Ishikawa (cell line): ENCODE data around the gene HRH2.

Experiments
- CEBPB ChIP-seq: IDR thresholded peaks from 2 replicates; pipeline ENCODE4 v1.6.1; 2012
- CREB1 ChIP-seq: IDR thresholded peaks from 2 replicates; pipeline ENCODE4 v1.6.1; 2012; ENCODE audit warnings: low read depth
- EGR1 ChIP-seq: IDR thresholded peaks from 2 replicates; pipeline ENCODE4 v1.6.1; 2012
- EP300 ChIP-seq: IDR thresholded peaks from 2 replicates; pipeline ENCODE4 v1.6.1; 2012; ENCODE audit warnings: borderline replicate concordance
- FOXM1 ChIP-seq: IDR thresholded peaks from 2 replicates; pipeline ENCODE4 v1.6.1; 2012; ENCODE audit warnings: low read depth, borderline replicate concordance
- MAX ChIP-seq: IDR thresholded peaks from 2 replicates; pipeline ENCODE4 v1.6.1; 2012
- NFIC ChIP-seq: IDR thresholded peaks from 2 replicates; pipeline ENCODE4 v1.6.1; 2012
- RAD21 ChIP-seq: IDR thresholded peaks from 2 replicates; pipeline ENCODE4 v1.6.1; 2012; ENCODE audit warnings: low read depth
- TAF1 ChIP-seq: IDR thresholded peaks from 2 replicates; pipeline ENCODE4 v1.6.1; 2012; ENCODE audit warnings: low read depth, mild to moderate bottlenecking
- TCF12 ChIP-seq: IDR thresholded peaks from 2 replicates; pipeline ENCODE4 v1.6.1; 2012; ENCODE audit warnings: low read depth
- TEAD4 ChIP-seq: IDR thresholded peaks from 2 replicates; pipeline ENCODE4 v1.6.1; 2012
- USF1 ChIP-seq: IDR thresholded peaks from 2 replicates; pipeline ENCODE4 v1.6.1; 2012
- YY1 ChIP-seq: IDR thresholded peaks from 2 replicates; pipeline ENCODE4 v1.6.1; 2012; ENCODE audit warnings: low read depth
- ZBTB7A ChIP-seq: IDR thresholded peaks from 2 replicates; pipeline ENCODE4 v1.6.1; 2012; ENCODE audit warnings: low read depth
- TF ChIP-seq, protein P1 (sequence below): IDR thresholded peaks from 2 replicates; pipeline ENCODE4 v1.6.1; 2012; ENCODE audit warnings: low read depth, mild to moderate bottlenecking

HRH2 gene

GRCh38 chr5:175674731-175675346 is 17.0 kb downstream of the HRH2 start:
- no peak for TF ChIP-seq YY1
- no peak for TF ChIP-seq EGR1
- no peak for TF ChIP-seq TCF12
- TF ChIP-seq USF1: no peak
- TF ChIP-seq, protein P1, sequence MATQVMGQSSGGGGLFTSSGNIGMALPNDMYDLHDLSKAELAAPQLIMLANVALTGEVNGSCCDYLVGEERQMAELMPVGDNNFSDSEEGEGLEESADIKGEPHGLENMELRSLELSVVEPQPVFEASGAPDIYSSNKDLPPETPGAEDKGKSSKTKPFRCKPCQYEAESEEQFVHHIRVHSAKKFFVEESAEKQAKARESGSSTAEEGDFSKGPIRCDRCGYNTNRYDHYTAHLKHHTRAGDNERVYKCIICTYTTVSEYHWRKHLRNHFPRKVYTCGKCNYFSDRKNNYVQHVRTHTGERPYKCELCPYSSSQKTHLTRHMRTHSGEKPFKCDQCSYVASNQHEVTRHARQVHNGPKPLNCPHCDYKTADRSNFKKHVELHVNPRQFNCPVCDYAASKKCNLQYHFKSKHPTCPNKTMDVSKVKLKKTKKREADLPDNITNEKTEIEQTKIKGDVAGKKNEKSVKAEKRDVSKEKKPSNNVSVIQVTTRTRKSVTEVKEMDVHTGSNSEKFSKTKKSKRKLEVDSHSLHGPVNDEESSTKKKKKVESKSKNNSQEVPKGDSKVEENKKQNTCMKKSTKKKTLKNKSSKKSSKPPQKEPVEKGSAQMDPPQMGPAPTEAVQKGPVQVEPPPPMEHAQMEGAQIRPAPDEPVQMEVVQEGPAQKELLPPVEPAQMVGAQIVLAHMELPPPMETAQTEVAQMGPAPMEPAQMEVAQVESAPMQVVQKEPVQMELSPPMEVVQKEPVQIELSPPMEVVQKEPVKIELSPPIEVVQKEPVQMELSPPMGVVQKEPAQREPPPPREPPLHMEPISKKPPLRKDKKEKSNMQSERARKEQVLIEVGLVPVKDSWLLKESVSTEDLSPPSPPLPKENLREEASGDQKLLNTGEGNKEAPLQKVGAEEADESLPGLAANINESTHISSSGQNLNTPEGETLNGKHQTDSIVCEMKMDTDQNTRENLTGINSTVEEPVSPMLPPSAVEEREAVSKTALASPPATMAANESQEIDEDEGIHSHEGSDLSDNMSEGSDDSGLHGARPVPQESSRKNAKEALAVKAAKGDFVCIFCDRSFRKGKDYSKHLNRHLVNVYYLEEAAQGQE: no peak
- no peak for TF ChIP-seq TAF1
- no peak for TF ChIP-seq EP300
- no peak for TF ChIP-seq TEAD4
- TF ChIP-seq ZBTB7A: no peak
- no peak for TF ChIP-seq RAD21
- no peak for TF ChIP-seq CREB1
- no peak for TF ChIP-seq MAX
- no peak for TF ChIP-seq CEBPB
- no peak for TF ChIP-seq NFIC
- no peak for TF ChIP-seq FOXM1

DNA sequence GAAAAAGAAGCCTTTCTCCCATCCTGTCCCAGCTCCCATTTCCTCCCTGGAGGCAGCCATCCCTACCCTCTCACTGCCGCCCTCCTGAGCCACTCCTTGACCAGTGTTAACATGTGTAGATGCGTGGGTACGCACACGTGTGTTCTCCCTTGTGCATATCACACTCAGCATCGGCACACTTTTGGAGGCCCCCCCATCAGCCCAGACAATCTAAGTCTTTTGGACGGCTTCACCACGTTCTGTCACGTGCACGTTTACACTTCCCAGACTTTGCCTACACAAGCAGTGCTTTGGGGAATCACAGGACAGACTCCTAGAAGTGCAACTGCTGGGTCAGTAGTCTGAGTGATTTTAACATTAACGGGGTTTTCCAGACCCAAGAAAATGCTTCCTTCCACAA is 18.0 kb downstream of the HRH2 start:
- TF ChIP-seq CEBPB: no peak
- no peak for TF ChIP-seq RAD21
- no peak for TF ChIP-seq FOXM1
- TF ChIP-seq TEAD4: no peak
- no peak for TF ChIP-seq TCF12

DNA sequence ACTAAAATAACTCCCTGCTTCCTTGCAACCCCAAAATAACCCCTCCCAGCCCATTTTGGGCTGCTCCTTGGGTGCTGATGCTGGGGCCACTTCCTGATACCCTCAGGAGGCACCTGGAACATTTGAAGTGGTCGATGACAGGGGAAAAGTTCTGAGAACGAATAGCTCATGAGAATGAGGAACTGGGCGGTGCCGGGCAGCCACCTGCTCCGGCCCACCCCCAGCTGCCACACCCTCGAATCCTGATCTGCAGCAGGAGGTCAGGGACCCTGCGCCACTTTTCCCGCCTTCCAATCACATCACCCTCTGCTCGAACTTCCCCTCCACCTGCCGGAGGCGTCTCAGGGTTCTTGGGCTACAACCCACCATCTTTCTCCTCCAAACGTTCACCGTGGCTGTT is 19.7 kb downstream of the HRH2 start:
- no peak for TF ChIP-seq TEAD4
- no peak for TF ChIP-seq TAF1
- TF ChIP-seq RAD21: no peak
- no peak for TF ChIP-seq NFIC
- no peak for TF ChIP-seq YY1

GRCh38 chr5:175678074-175678473 is 20.2 kb downstream of the HRH2 start:
- TF ChIP-seq, protein P1: no peak
- no peak for TF ChIP-seq CEBPB
- no peak for TF ChIP-seq TAF1
- no peak for TF ChIP-seq NFIC
- TF ChIP-seq TEAD4: no peak
- TF ChIP-seq EGR1: no peak
- no peak for TF ChIP-seq RAD21

DNA sequence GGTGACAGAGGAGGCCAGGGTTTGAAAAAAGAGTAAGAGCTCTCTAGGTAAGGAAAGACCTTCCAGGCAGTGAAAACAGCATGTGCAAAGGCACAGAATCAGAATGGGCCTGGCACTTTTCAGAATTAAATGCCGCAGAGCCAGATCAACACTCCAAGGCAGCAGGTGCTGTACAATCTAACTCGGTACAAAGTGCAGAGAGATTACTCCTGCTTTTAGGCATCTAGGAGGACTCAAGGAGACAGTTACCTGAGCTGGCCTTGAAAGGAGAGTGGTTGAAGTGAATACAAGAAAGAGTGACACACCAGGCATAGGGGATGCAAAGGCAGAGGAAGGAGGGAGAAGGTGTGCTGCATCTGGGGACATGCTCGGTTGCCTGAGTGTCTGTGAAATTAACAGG is 21.5 kb downstream of the HRH2 start:
- TF ChIP-seq RAD21: no peak
- TF ChIP-seq NFIC: no peak
- no peak for TF ChIP-seq CREB1
- TF ChIP-seq MAX: no peak
- no peak for TF ChIP-seq CEBPB
- TF ChIP-seq ZBTB7A: no peak
- TF ChIP-seq TAF1: no peak

DNA sequence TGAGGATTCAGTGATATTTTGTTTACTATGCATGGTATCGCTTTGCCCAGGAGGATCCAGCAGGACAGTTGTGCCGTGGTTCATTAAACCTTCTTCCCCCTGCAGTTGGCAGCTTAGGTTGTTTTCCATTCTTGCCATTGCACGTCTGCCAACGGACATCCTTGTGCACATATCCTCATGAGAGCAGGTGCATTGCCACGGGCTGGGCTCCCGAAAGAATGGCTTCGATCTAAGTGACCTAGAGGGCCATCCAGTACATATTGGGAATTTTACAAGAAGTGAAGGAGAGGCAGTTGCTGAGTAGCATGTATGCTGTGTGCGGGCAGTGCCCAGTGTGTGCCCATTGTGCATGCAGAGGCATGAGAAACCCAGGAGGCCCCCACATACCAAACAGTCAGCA is 22.1 kb downstream of the HRH2 start:
- TF ChIP-seq, protein P1: no peak
- TF ChIP-seq TAF1: no peak
- TF ChIP-seq TCF12: no peak
- no peak for TF ChIP-seq RAD21
- TF ChIP-seq EGR1: no peak
- no peak for TF ChIP-seq YY1
- no peak for TF ChIP-seq ZBTB7A
- TF ChIP-seq CREB1: no peak
- no peak for TF ChIP-seq FOXM1
- no peak for TF ChIP-seq CEBPB
- no peak for TF ChIP-seq TEAD4
- TF ChIP-seq EP300: no peak
- no peak for TF ChIP-seq USF1
- no peak for TF ChIP-seq NFIC
- no peak for TF ChIP-seq MAX
